GM12864 (cell line): Measurements from ENCODE around the gene LMF2.
"Not testable (repeated sequence)": the region's sequence is repeated elsewhere in the genome, so short reads cannot be mapped to it uniquely, and the experiment has no call there.

ENCODE experiments used
- DNase-seq: peaks from one replicate; pipeline ENCODE4 v3.0.0-alpha.2; 2011; ENCODE audit warnings: low read depth
- H3K4me3 ChIP-seq: 2 replicates; pipeline ENCODE4 v1.5.1; 2011; ENCODE audit warnings: mild to moderate bottlenecking, low read depth, low read length, control low read depth
- CTCF ChIP-seq: IDR thresholded peaks from 2 replicates; pipeline ENCODE4 v1.5.1; 2011; ENCODE audit warnings: low read depth, mild to moderate bottlenecking, moderate library complexity, low read length, control low read depth, inconsistent platforms; ENCODE audit errors: missing control alignments

LMF2 gene

GRCh38 chr22:50521710-50522109, 14.2 kb upstream of the LMF2 start:
- no peak for DNase-seq
- no peak overlapping the region for H3K4me3 ChIP-seq
- TF ChIP-seq CTCF, result no peak

- no peak for TF ChIP-seq CTCF
- H3K4me3 ChIP-seq, result no peak overlapping the region
- DNase-seq, result no peak
These were observed 13.4 kb upstream of the LMF2 start for GRCh38 chr22:50520826-50521453.

- DNase-seq, H3K4me3 ChIP-seq: not testable (repeated sequence)
These were observed 12.7 kb upstream of the LMF2 start for GRCh38 chr22:50520184-50520583.

- no peak for DNase-seq
- no peak overlapping the region for H3K4me3 ChIP-seq
- TF ChIP-seq CTCF, result no peak
These were observed 11.6 kb upstream of the LMF2 start for GRCh38 chr22:50519151-50519550.

- H3K4me3 ChIP-seq, result no peak overlapping the region
- no peak for TF ChIP-seq CTCF
These were observed 11.1 kb upstream of the LMF2 start for GRCh38 chr22:50518606-50519005.

GRCh38 chr22:50517495-50518260, 10.2 kb upstream of the LMF2 start:
- DNase-seq, result no peak
- TF ChIP-seq CTCF, result no peak
- no peak overlapping the region for H3K4me3 ChIP-seq

More at GRCh38 chr22:50518606-50519005, 11.1 kb upstream of the LMF2 start:
- no peak for DNase-seq

GRCh38 chr22:50516891-50517290, 9.4 kb upstream of the LMF2 start:
- no peak for TF ChIP-seq CTCF
- DNase-seq, result no peak
- H3K4me3 ChIP-seq, result no peak overlapping the region
